ENCODE data around the gene ROBO1. TPM values are rescaled to one million over a fixed set of nuclear protein-coding genes. Genes with fewer than 3 reads are reported as not detected.

ROBO1 gene
- total RNA-seq, 1 experiment from 2014 or later, result 35.5 TPM

- no peaks in the 10 kb centered on the region for H3K79me2 ChIP-seq (ENCODE audit: low read length)
- 0 out of 2 replicates have a peak, but pooled peaks cover 2% of the 10 kb centered on the region for H3K9me2 ChIP-seq (replicated peaks; ENCODE audit: low read length)
- no peaks in the 10 kb centered on the region for H4K20me1 ChIP-seq (ENCODE audit: low read length)
- no peaks in the 10 kb centered on the region for H3K27me3 ChIP-seq (ENCODE audit: low read length)
- no TSS peak for BruUV-seq (replicated peaks)
- no peak overlapping the region for H3K9ac ChIP-seq (ENCODE audit: low read length)
- intact Hi-C loops (cut with micrococcal nuclease), result no loop called here
- DNase-seq (no peak), ATAC-seq (no peak)
- no peaks in the 10 kb centered on the region for H3K9me3 ChIP-seq (ENCODE audit: low read length)
- H3F3A ChIP-seq (ENCODE audit: low read length, unreplicated experiment), result no peaks in the 10 kb centered on the region
- TF ChIP-seq EZH2phosphoT487 (IDR thresholded peaks at IDR 0.05; ENCODE audit: borderline replicate concordance, low read length) (no peak), EZH2 (IDR thresholded peaks at IDR 0.05; ENCODE audit: low read length, unreplicated experiment) (no peak), CTCF (conservative IDR thresholded peaks at IDR 0.05; ENCODE audit: low read depth, low read length) (no peak)
- no peaks in the 10 kb centered on the region for H3K4me1 ChIP-seq (ENCODE audit: insufficient read depth, low read length)
- CTCF ChIA-PET, result no interaction called here
- H3K36me3 ChIP-seq (ENCODE audit: low read depth, low read length), result no peaks in the 10 kb centered on the region
- H3K27ac ChIP-seq (ENCODE audit: low read length), result no peak overlapping the region
- H2AFZ ChIP-seq (ENCODE audit: low read length), result no peak overlapping the region
- no peak overlapping the region for H3K4me2 ChIP-seq (ENCODE audit: low read length)
- no peak overlapping the region for H3K4me3 ChIP-seq (ENCODE audit: low read length)
- POLR2A ChIA-PET (ENCODE audit: unreplicated experiment), result no interaction called here
These were observed 208.9 kb downstream of the ROBO1 start for GRCh38 chr3:79558943-79559342.

GRCh38 chr3:79555655-79556054, 212.1 kb downstream of the ROBO1 start:
- H3K36me3 ChIP-seq (ENCODE audit: low read depth, low read length), result no peaks in the 10 kb centered on the region
- H3K4me2 ChIP-seq (ENCODE audit: low read length), result no peak overlapping the region
- H3K9ac ChIP-seq (ENCODE audit: low read length), result no peak overlapping the region
- no TSS peak for BruUV-seq (replicated peaks)
- no peak for TF ChIP-seq EZH2phosphoT487 (IDR thresholded peaks at IDR 0.05; ENCODE audit: borderline replicate concordance, low read length)
- no peak for TF ChIP-seq CTCF (conservative IDR thresholded peaks at IDR 0.05; ENCODE audit: low read depth, low read length)
- TF ChIP-seq EZH2 (IDR thresholded peaks at IDR 0.05; ENCODE audit: low read length, unreplicated experiment), result no peak
- H3F3A ChIP-seq (ENCODE audit: low read length, unreplicated experiment), result no peaks in the 10 kb centered on the region
- ATAC-seq (no peak), DNase-seq (no peak)
- no peak overlapping the region for H2AFZ ChIP-seq (ENCODE audit: low read length)
- ChIA-PET CTCF (no interaction called here), POLR2A (ENCODE audit: unreplicated experiment) (no interaction called here)
- no peaks in the 10 kb centered on the region for H4K20me1 ChIP-seq (ENCODE audit: low read length)
- no peaks in the 10 kb centered on the region for H3K27me3 ChIP-seq (ENCODE audit: low read length)
- H3K27ac ChIP-seq (ENCODE audit: low read length), result no peak overlapping the region
- intact Hi-C loops (cut with micrococcal nuclease), result no loop called here
- 0 out of 2 replicates have a peak, but pooled peaks cover 2% of the 10 kb centered on the region for H3K9me2 ChIP-seq (replicated peaks; ENCODE audit: low read length)
- H3K79me2 ChIP-seq (ENCODE audit: low read length), result no peaks in the 10 kb centered on the region
- no peak overlapping the region for H3K4me3 ChIP-seq (ENCODE audit: low read length)
- no peaks in the 10 kb centered on the region for H3K9me3 ChIP-seq (ENCODE audit: low read length)
- no peaks in the 10 kb centered on the region for H3K4me1 ChIP-seq (ENCODE audit: insufficient read depth, low read length)

DNA sequence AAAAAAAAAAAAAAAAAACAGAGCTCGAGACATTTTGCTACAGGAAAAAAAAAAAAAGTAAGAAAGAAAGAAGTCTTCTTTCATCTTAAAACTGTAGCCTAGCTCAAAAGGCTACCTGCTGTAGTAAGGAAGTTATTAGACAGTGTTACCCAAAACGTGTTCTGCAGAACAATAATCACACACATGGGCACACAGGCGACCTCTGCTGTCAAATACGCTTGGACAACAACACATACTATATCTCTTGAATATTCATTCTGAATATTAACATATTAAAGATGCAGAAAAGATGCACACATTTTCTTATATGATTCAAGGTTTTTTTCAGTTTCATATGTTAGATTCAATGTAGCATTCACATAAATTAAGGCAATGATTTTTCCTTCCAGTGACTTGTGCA, 215.8 kb downstream of the ROBO1 start:
- no peaks in the 10 kb centered on the region for H3K4me1 ChIP-seq (ENCODE audit: insufficient read depth, low read length)
- H3K4me3 ChIP-seq (ENCODE audit: low read length), result no peak overlapping the region
- no peaks in the 10 kb centered on the region for H3K9me3 ChIP-seq (ENCODE audit: low read length)
- CTCF ChIA-PET, result no interaction called here
- H3K9ac ChIP-seq (ENCODE audit: low read length), result no peak overlapping the region
- TF ChIP-seq CTCF (conservative IDR thresholded peaks at IDR 0.05; ENCODE audit: low read depth, low read length), result peak; percentile 59
- TF ChIP-seq EZH2 (IDR thresholded peaks at IDR 0.05; ENCODE audit: low read length, unreplicated experiment), result no peak
- TF ChIP-seq EZH2phosphoT487 (IDR thresholded peaks at IDR 0.05; ENCODE audit: borderline replicate concordance, low read length), result no peak
- no peak overlapping the region for H3K27ac ChIP-seq (ENCODE audit: low read length)
- DNase-seq (peak; percentile 31), ATAC-seq (peak; percentile 48; the same call in 1 of the 2 replicates)
- POLR2A ChIA-PET (ENCODE audit: unreplicated experiment), result no interaction called here
- no peaks in the 10 kb centered on the region for H3K27me3 ChIP-seq (ENCODE audit: low read length)
- no peaks in the 10 kb centered on the region for H3F3A ChIP-seq (ENCODE audit: low read length, unreplicated experiment)
- no peaks in the 10 kb centered on the region for H4K20me1 ChIP-seq (ENCODE audit: low read length)
- no peak overlapping the region for H2AFZ ChIP-seq (ENCODE audit: low read length)
- 0 out of 2 replicates have a peak, but pooled peaks cover 2% of the 10 kb centered on the region for H3K9me2 ChIP-seq (replicated peaks; ENCODE audit: low read length)
- no peak overlapping the region for H3K4me2 ChIP-seq (ENCODE audit: low read length)
- BruUV-seq (replicated peaks), result no TSS peak
- H3K36me3 ChIP-seq (ENCODE audit: low read depth, low read length), result no peaks in the 10 kb centered on the region
- intact Hi-C loops (cut with micrococcal nuclease), result no loop called here
- H3K79me2 ChIP-seq (ENCODE audit: low read length), result no peaks in the 10 kb centered on the region

Measured in PC-3 (cell line).